Fibroblast of skin of left quadriceps (primary cell): ENCODE data around the gene KRT28.
"Not testable (repeated sequence)": the region's sequence is repeated elsewhere in the genome, so short reads cannot be mapped to it uniquely, and the experiment has no call there.

Experiments
- DNase-seq, 2 experiments: peaks; one replicate each; pipeline ENCODE4 v3.0.0-alpha.2; 2013; ENCODE audit warnings: low read depth in 2 of 2

KRT28 gene

GRCh38 chr17:40779181-40779909, 20.4 kb downstream of the KRT28 start:
- DNase-seq, result no peak

GRCh38 chr17:40778461-40778860, 21.3 kb downstream of the KRT28 start:
- DNase-seq, result no peak

- DNase-seq, result no peak
These were observed 21.8 kb downstream of the KRT28 start for GRCh38 chr17:40777971-40778370.

DNA sequence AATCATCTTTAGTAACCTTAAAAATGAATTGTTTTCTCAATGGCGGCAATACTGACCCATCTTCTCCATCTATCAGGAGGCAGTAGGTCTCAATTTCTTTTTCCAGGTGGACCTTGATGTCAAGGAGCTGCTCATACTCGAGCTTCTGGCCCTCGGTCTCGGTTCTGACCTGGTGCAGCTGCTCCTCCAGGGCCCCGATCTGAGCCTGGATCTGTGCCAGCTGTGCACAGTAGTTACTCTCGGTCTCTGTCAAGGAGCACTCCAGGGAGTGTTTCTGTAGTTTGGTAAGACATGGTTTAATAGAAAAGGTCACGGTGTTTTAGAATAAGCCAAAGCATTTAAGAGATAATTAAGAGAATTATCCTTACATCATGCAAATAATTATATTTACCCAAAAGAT, 22.3 kb downstream of the KRT28 start:
- no peak for DNase-seq

DNA sequence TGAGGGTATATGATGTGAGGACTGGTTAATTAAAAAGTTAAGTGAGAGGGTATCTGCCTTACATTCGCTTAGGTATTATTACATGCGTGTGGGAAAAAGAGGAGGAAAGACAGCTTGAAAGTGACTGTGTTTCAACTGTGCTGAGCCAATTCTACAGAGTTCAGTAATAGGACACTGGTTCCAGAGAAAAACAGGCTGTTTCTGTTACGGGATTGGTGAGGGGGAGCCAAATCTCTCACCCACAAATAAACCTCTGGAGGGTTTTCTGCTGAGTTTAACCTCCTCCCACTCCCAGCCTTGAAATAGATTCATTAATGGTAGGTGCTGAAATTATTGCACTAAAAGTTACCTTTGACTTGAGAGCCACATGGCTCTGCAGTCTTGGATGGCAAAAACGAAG, 23.8 kb downstream of the KRT28 start:
- DNase-seq, result no peak

GRCh38 chr17:40772101-40772500, 27.7 kb downstream of the KRT28 start, which contains the start of gene KRT26:
TSS of gene KRT26 (minus strand) at chr17:40772201. CDS start at chr17:40772113, 88 bp downstream.
- no peak for DNase-seq

- DNase-seq, result no peak
These were observed 34.1 kb downstream of the KRT28 start for GRCh38 chr17:40765657-40766056.

DNA sequence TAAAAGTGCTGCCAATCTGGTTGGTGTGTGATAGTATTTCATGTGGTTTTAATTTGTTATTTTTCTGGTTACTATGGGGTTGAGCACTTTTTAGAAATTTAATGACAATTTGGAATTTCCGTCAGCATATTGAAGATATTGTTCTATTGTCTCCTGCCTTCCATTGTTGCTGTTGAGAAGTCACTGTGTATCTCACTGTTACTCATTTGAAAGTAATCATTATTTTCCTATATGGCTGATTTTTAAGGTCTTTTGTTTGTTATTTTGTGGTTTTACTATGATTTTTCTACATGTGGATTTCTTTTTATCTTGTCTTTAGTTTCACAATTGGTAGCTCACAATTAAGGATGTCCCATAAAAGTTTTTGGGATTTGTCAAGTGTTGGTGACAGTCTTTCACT, 36.0 kb downstream of the KRT28 start:
- no peak for DNase-seq

DNA sequence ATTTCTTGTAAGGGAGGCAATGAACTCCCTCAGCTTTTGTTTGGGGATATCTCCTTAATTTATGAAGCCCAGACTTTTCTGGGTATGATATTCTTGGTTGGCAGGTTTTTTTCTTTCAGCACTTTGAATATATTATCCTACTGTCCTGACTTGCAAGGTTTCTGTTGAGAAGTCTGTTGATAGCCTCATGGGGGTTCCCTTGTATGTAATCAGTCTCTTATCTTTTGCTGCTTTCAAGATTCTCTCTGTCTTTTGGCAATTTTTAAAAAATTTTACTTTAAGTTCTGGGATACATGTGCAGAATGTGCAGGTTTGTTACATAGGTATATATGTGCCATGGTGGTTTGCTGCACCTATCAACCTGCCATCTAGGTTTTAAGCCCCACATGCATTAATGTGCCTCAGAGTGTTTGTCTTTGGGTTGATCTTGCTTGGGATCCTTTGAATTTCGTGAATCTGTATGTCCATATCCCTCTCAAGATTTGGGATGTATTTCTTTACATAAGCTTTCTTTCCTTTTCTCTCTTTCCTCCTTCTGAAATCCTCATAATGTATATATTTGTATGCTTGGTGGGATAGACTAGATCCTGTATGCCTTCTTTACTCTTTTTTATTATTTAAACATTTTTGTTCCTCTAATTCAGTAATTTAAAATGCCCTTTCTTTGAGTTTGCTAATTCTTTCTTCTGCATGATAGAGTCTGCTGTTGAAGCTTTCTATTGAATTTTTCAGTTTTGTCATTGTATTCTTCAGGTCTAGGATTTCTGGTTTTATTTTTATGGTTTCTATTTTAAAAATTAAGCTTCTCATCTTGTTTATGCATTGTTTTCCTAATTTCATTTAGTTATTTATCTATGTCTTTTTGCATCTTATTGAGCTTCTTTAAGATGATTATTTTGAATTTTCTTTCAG, 39.4 kb downstream of the KRT28 start:
- DNase-seq, result no peak

GRCh38 chr17:40755231-40755630, 44.5 kb downstream of the KRT28 start, which contains the start of gene KRT25:
TSS of gene KRT25 (minus strand) at chr17:40755331. CDS start at chr17:40755271, 60 bp downstream.
- no peak for DNase-seq

- DNase-seq, result no peak
These were observed 46.0 kb downstream of the KRT28 start for GRCh38 chr17:40753804-40754203.

DNA sequence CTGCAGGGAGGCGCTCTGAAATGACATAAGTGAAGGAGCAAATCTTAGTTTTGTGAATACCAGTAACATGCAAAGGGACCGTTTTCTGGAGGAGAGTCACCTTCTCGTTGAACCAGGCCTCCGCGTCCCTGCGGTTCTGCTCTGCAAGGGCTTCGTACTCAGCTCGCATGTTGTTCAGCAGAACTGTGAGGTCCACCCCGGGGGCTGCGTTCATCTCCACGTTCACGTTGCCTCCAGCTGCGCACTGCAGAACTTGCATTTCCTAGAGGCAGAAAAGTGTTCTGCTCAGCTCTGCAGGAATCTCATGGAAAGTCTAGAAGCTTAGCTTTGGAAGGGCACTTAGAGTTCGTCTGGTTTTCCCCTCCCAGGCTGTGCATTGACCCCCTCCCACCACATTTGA, 48.7 kb downstream of the KRT28 start:
- DNase-seq, result no peak

DNA sequence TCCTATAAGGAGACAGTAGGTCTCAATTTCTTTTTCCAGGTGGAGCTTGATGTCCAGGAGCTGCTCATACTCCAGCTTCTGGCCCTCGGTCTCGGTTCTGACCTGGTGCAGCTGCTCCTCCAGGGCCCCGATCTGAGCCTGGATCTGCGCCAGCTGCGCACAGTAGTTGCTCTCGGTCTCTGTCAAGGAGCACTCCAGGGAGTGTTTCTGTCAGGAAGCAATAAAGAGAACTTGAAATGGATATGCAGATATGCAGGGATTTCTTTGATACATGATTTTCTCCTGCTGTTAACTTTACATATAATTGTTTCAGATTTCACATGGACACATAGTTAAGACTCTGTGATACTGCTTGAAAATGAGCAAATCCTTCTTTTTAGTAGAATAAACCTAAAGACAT, 49.4 kb downstream of the KRT28 start:
- no peak for DNase-seq

- DNase-seq, result not testable (repeated sequence)
These were observed 51.1 kb downstream of the KRT28 start for GRCh38 chr17:40748666-40749065.
